ENCODE data around the gene AIFM2.

The AIFM2 gene

DNA sequence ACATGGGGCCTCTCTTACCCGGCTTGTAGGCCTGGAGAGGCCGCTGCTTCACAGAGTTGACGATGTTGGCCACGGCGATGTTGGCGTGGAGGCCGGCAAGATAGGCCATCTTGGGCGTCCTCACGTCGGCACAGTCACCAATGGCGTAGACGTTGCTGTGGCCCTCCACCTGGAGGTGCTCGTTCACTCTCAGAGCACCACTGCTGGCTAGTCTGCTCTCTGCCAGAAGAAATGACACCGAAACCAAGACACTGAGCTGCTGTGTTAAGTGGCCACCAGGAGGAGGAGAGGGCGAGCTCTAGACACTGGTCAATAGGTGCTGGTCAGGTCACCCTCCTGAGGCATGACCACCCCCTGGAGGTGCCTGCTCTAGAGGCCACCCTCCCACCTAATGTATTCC is 17.7 kb downstream of the AIFM2 start:
- Histone ChIP-seq H3K4me1 (ENCODE audit: control insufficient read depth, low read depth, low read length) (no peaks in the 10 kb centered on the region), H3K79me1 (ENCODE audit: low read length) (no peaks in the 10 kb centered on the region)
- no CpG with 5 or more reads among the region's 15 CpGs for WGBS (ENCODE audit: extremely low coverage, insufficient coverage, low lambda C conversion rate)

DNA sequence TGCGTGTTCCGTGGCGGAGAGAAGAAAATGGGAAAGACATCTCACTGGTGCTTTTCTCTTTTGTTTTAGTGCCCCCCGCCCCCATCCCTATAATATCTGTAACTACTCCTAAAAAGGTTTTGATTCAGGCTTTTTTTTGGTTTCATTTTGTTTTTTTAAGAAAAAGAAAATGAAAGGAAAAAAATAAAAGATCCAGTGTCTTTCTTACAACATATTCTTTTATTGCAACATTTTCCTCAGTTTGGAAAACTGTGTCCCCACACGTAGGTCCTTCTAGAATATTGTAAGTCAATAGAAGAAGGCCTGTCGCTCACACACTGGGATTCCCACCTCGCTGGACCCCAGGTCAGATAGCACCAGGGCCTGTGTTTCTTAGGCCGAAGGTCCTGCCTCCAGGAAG is 20.6 kb downstream of the AIFM2 start:
- Histone ChIP-seq H3K36me3 (ENCODE audit: control insufficient read depth, insufficient read depth, low read length) (peaks cover 8% of the 10 kb centered on the region), H3K18ac (ENCODE audit: low read length) (no peak overlapping the region)

More for the DNA sequence above, 17.7 kb downstream of the AIFM2 start:
- no peaks in the 10 kb centered on the region for H3K79me2 ChIP-seq (ENCODE audit: control insufficient read depth, insufficient read depth, low read length)
- H2BK15ac ChIP-seq (replicated peaks; ENCODE audit: low read depth), result no peak overlapping the region
- no peak overlapping the region for H4K5ac ChIP-seq (ENCODE audit: low read length)
- H2BK5ac ChIP-seq (ENCODE audit: low read length), result no peak overlapping the region
- no peak overlapping the region for H2BK120ac ChIP-seq (ENCODE audit: low read depth, low read length)
- H3K9ac ChIP-seq (ENCODE audit: low read length), result no peak overlapping the region
- no peak overlapping the region for H3K56ac ChIP-seq (ENCODE audit: low read length)
- no peak overlapping the region for H3K4ac ChIP-seq (ENCODE audit: low read depth, low read length)
- H3K23ac ChIP-seq (ENCODE audit: low read length), result no peak overlapping the region
- peaks cover 2% of the 10 kb centered on the region for H3K36me3 ChIP-seq (ENCODE audit: control insufficient read depth, insufficient read depth, low read length)
- H3K4me2 ChIP-seq (ENCODE audit: low read length), result no peak overlapping the region
- H3K18ac ChIP-seq (ENCODE audit: low read length), result no peak overlapping the region
- no peaks in the 10 kb centered on the region for H3K27me3 ChIP-seq (ENCODE audit: insufficient read depth, low read length, poor library complexity)
- no peak overlapping the region for H3K27ac ChIP-seq (ENCODE audit: low read depth, low read length)
- no peak overlapping the region for H4K8ac ChIP-seq (ENCODE audit: low read depth, low read length)
- H3K4me3 ChIP-seq (ENCODE audit: low read length), result no peak overlapping the region
- peak; percentile 45 for DNase-seq
- H2AK5ac ChIP-seq (ENCODE audit: low read length), result no peak overlapping the region

DNA sequence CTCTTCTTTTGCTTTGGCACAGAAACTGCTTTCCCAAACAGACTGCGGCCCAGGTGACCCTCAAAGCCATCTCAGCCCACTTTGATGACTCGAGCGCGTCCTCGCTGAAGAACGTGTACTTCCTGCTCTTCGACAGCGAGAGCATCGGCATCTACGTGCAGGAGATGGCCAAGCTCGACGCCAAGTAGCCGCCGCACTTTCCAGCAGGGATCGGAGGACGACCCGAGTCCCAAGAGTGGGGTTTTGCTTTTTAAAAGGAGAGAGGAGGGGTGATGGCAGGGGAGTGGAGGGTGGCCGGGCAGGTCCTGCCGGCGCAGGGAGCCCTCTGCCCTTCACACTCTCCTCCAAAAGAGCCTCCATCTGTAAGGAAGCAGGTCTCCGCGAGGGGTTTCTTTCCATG is 21.1 kb downstream of the AIFM2 start:
- peaks cover 8% of the 10 kb centered on the region for H3K36me3 ChIP-seq (ENCODE audit: control insufficient read depth, insufficient read depth, low read length)
- no CpG with 5 or more reads among the region's 22 CpGs for WGBS (ENCODE audit: extremely low coverage, insufficient coverage, low lambda C conversion rate)

More for the DNA sequence above, 20.6 kb downstream of the AIFM2 start:
- Histone ChIP-seq H3K4me1 (ENCODE audit: control insufficient read depth, low read depth, low read length) (no peaks in the 10 kb centered on the region), H3K79me2 (ENCODE audit: control insufficient read depth, insufficient read depth, low read length) (no peaks in the 10 kb centered on the region), H2BK5ac (ENCODE audit: low read length) (no peak overlapping the region), H3K79me1 (ENCODE audit: low read length) (no peaks in the 10 kb centered on the region), H3K56ac (ENCODE audit: low read length) (no peak overlapping the region), H2BK120ac (ENCODE audit: low read depth, low read length) (no peak overlapping the region), H3K27me3 (ENCODE audit: insufficient read depth, low read length, poor library complexity) (no peaks in the 10 kb centered on the region), H3K4me2 (ENCODE audit: low read length) (no peak overlapping the region), H3K27ac (ENCODE audit: low read depth, low read length) (no peak overlapping the region), H4K8ac (ENCODE audit: low read depth, low read length) (no peak overlapping the region), H4K5ac (ENCODE audit: low read length) (no peak overlapping the region), H2BK15ac (replicated peaks; ENCODE audit: low read depth) (no peak overlapping the region), H3K9ac (ENCODE audit: low read length) (no peak overlapping the region), H3K23ac (ENCODE audit: low read length) (no peak overlapping the region), H2AK5ac (ENCODE audit: low read length) (no peak overlapping the region), H3K4me3 (ENCODE audit: low read length) (no peak overlapping the region), H3K4ac (ENCODE audit: low read depth, low read length) (no peak overlapping the region)
- no peak for DNase-seq
- WGBS (ENCODE audit: extremely low coverage, insufficient coverage, low lambda C conversion rate), result no CpG with 5 or more reads among the region's 8 CpGs

DNA sequence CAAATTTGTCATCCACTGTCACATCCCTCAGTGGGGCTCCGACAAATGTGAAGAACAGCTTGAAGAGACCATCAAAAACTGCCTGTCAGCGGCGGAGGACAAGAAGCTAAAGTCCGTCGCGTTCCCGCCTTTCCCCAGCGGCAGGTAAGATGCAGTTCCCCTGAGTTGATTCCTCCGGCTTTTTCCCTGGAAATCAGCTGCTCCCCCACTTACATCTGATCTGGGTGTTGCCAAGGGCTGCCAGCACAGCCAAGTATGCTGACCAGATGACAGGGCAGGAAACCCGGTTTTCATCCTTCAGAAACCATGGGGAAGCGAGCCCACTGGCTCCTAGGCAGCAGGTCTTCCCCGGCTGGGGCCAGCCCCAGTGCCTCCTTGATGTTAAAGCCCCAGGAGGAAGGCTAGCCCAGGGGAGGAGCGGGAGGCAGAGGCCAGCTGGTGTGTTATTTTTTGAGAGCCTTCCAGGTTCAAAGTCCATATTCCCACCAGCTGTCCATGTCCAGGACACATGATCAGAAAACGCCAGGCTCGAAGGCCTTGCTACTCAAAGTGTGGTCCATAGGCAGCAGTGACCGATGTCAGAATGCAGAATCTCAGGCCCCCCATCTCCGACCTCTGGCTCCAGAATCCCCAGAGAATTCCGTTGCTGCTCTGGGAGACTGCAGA is 23.4 kb downstream of the AIFM2 start:
- H3K23ac ChIP-seq (ENCODE audit: low read length), result no peak overlapping the region
- no peaks in the 10 kb centered on the region for H3K79me2 ChIP-seq (ENCODE audit: control insufficient read depth, insufficient read depth, low read length)
- H2BK15ac ChIP-seq (replicated peaks; ENCODE audit: low read depth), result no peak overlapping the region
- no peaks in the 10 kb centered on the region for H3K27me3 ChIP-seq (ENCODE audit: insufficient read depth, low read length, poor library complexity)
- H3K9ac ChIP-seq (ENCODE audit: low read length), result no peak overlapping the region
- H2BK120ac ChIP-seq (ENCODE audit: low read depth, low read length), result no peak overlapping the region
- H2AK5ac ChIP-seq (ENCODE audit: low read length), result no peak overlapping the region
- H3K4me2 ChIP-seq (ENCODE audit: low read length), result no peak overlapping the region
- no peak overlapping the region for H3K27ac ChIP-seq (ENCODE audit: low read depth, low read length)
- WGBS (ENCODE audit: extremely low coverage, insufficient coverage, low lambda C conversion rate), result no CpG with 5 or more reads among the region's 18 CpGs
- no peaks in the 10 kb centered on the region for H3K4me1 ChIP-seq (ENCODE audit: control insufficient read depth, low read depth, low read length)
- H3K56ac ChIP-seq (ENCODE audit: low read length), result no peak overlapping the region
- H2BK5ac ChIP-seq (ENCODE audit: low read length), result no peak overlapping the region
- no peak overlapping the region for H3K4ac ChIP-seq (ENCODE audit: low read depth, low read length)
- no peak overlapping the region for H4K5ac ChIP-seq (ENCODE audit: low read length)
- peaks cover 8% of the 10 kb centered on the region for H3K36me3 ChIP-seq (ENCODE audit: control insufficient read depth, insufficient read depth, low read length)
- no peak overlapping the region for H3K4me3 ChIP-seq (ENCODE audit: low read length)
- H4K8ac ChIP-seq (ENCODE audit: low read depth, low read length), result no peak overlapping the region
- H3K79me1 ChIP-seq (ENCODE audit: low read length), result no peaks in the 10 kb centered on the region
- no peak overlapping the region for H3K18ac ChIP-seq (ENCODE audit: low read length)
- no peak for DNase-seq

More for the DNA sequence above, 21.1 kb downstream of the AIFM2 start:
- Histone ChIP-seq H3K79me1 (ENCODE audit: low read length) (no peaks in the 10 kb centered on the region), H3K4ac (ENCODE audit: low read depth, low read length) (no peak overlapping the region), H2BK120ac (ENCODE audit: low read depth, low read length) (no peak overlapping the region), H3K23ac (ENCODE audit: low read length) (no peak overlapping the region), H3K4me2 (ENCODE audit: low read length) (no peak overlapping the region), H3K4me1 (ENCODE audit: control insufficient read depth, low read depth, low read length) (no peaks in the 10 kb centered on the region), H3K4me3 (ENCODE audit: low read length) (no peak overlapping the region), H3K18ac (ENCODE audit: low read length) (no peak overlapping the region), H3K27ac (ENCODE audit: low read depth, low read length) (no peak overlapping the region), H2BK5ac (ENCODE audit: low read length) (no peak overlapping the region), H4K5ac (ENCODE audit: low read length) (no peak overlapping the region), H2AK5ac (ENCODE audit: low read length) (no peak overlapping the region), H3K27me3 (ENCODE audit: insufficient read depth, low read length, poor library complexity) (no peaks in the 10 kb centered on the region), H4K8ac (ENCODE audit: low read depth, low read length) (no peak overlapping the region), H3K79me2 (ENCODE audit: control insufficient read depth, insufficient read depth, low read length) (no peaks in the 10 kb centered on the region), H2BK15ac (replicated peaks; ENCODE audit: low read depth) (no peak overlapping the region), H3K9ac (ENCODE audit: low read length) (no peak overlapping the region), H3K56ac (ENCODE audit: low read length) (no peak overlapping the region)
- no peak for DNase-seq

DNA sequence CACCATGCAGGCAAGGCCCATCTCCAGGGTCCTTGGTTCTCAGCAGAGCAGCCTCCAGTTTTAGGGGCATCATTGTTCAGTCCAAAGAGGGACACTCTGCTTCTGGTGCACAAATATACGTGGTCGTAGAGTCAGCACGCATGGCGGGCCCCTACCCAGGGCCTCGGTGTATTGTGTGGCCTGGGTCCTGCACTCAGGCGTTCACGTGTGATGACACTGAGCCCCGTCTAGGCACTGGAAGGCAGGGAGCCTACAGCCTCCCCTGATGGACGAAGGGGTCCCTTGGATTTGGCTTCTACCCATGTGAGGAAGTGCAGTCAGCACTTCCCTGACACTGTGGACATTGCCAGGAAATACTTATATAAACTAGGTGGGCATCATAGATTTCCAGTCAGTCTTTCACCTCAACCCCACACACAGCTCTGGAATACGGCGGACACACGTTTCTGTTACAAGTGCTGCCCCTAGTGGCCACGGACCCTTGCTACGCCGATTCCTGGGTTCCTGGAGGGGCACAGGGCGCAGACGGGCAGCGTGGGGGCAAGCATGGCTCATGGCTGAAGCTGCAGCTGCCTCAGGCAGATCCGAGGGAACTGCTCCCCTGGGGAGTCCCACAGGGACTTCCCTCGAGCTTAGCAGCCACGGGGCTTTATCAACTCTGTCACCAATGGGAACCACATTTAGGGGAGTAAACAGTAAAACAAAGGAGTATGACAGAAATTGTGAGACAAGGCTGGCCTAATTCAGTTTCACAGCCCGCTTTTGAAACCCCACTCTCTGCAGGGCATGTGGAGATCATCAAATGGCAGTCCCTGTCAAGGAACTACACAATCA is 25.4 kb downstream of the AIFM2 start:
- H3K36me3 ChIP-seq (ENCODE audit: control insufficient read depth, insufficient read depth, low read length), result peaks cover 8% of the 10 kb centered on the region

More for the DNA sequence above, 25.4 kb downstream of the AIFM2 start:
- H2BK15ac ChIP-seq (replicated peaks; ENCODE audit: low read depth), result no peak overlapping the region
- H3K4me2 ChIP-seq (ENCODE audit: low read length), result no peak overlapping the region
- no peak overlapping the region for H3K27ac ChIP-seq (ENCODE audit: low read depth, low read length)
- no peak overlapping the region for H3K23ac ChIP-seq (ENCODE audit: low read length)
- H3K56ac ChIP-seq (ENCODE audit: low read length), result no peak overlapping the region
- no peak overlapping the region for H3K9ac ChIP-seq (ENCODE audit: low read length)
- DNase-seq, result peak; percentile 70
- H3K79me2 ChIP-seq (ENCODE audit: control insufficient read depth, insufficient read depth, low read length), result no peaks in the 10 kb centered on the region
- no peak overlapping the region for H3K4me3 ChIP-seq (ENCODE audit: low read length)
- H2BK5ac ChIP-seq (ENCODE audit: low read length), result no peak overlapping the region
- no peaks in the 10 kb centered on the region for H3K4me1 ChIP-seq (ENCODE audit: control insufficient read depth, low read depth, low read length)
- no CpG with 5 or more reads among the region's 22 CpGs for WGBS (ENCODE audit: extremely low coverage, insufficient coverage, low lambda C conversion rate)
- H4K5ac ChIP-seq (ENCODE audit: low read length), result no peak overlapping the region
- no peak overlapping the region for H3K4ac ChIP-seq (ENCODE audit: low read depth, low read length)
- no peak overlapping the region for H2AK5ac ChIP-seq (ENCODE audit: low read length)
- no peak overlapping the region for H4K8ac ChIP-seq (ENCODE audit: low read depth, low read length)
- no peak overlapping the region for H2BK120ac ChIP-seq (ENCODE audit: low read depth, low read length)
- H3K79me1 ChIP-seq (ENCODE audit: low read length), result no peaks in the 10 kb centered on the region
- no peaks in the 10 kb centered on the region for H3K27me3 ChIP-seq (ENCODE audit: insufficient read depth, low read length, poor library complexity)
- no peak overlapping the region for H3K18ac ChIP-seq (ENCODE audit: low read length)

Measured in mesendoderm (in vitro differentiated cells).